ENCODE data around the gene MAML2.

- TF ChIP-seq CTCF (conservative IDR thresholded peaks at IDR 0.05; ENCODE audit: low read length) (no peak), EZH2phosphoT487 (IDR thresholded peaks at IDR 0.05; ENCODE audit: borderline replicate concordance, low read depth, low read length) (no peak)
Measured at GRCh38 chr11:96293109-96293508, 49.9 kb downstream of the MAML2 start.
